Nephron progenitor cell (in vitro differentiated cells): ENCODE measurements around the gene MINDY4.
A peak's percentile ranks its signal among the peaks of the same experiment; 100 is the strongest.

Source experiments
- DNase-seq: peaks from one replicate; pipeline ENCODE4 v3.0.0; 2021
- H3K27ac Mint-ChIP-seq: 2 replicates; pipeline ENCODE4 v1.8.0; 2021; ENCODE audit warnings: mild to moderate bottlenecking, moderate library complexity, mixed read lengths
- H3K27me3 Mint-ChIP-seq: 2 replicates; pipeline ENCODE4 v1.8.0; 2021; ENCODE audit warnings: mild to moderate bottlenecking, low read depth, mixed read lengths; ENCODE audit not compliant: poor library complexity
- H3K36me3 Mint-ChIP-seq: 2 replicates; pipeline ENCODE4 v1.8.0; 2021; ENCODE audit warnings: low read depth, mixed read lengths
- H3K4me1 Mint-ChIP-seq: 2 replicates; pipeline ENCODE4 v1.8.0; 2021; ENCODE audit warnings: mixed read lengths
- H3K4me3 Mint-ChIP-seq: 2 replicates; pipeline ENCODE4 v1.8.0; 2021; ENCODE audit warnings: mild to moderate bottlenecking, moderate library complexity, mixed read lengths
- H3K9me3 Mint-ChIP-seq: 2 replicates; pipeline ENCODE4 v1.8.0; 2021; ENCODE audit warnings: mild to moderate bottlenecking, moderate library complexity, mixed read lengths
- CTCF ChIP-seq: fragments of 200-600 bp; sonication (generic); IDR thresholded peaks from 2 replicates; pipeline ENCODE4 v1.5.0; 2021; ENCODE audit warnings: antibody characterized with exemption

Gene MINDY4

GRCh38 chr7:30928254-30928872, 157.1 kb downstream of the MINDY4 start:
- no peak for TF ChIP-seq CTCF
- no peaks in the 10 kb centered on the region for H3K36me3 Mint-ChIP-seq
- H3K4me1 Mint-ChIP-seq = peaks cover 13% of the 10 kb centered on the region
- no peak for DNase-seq
- H3K4me3 Mint-ChIP-seq = no peak overlapping the region
- H3K9me3 Mint-ChIP-seq = peaks cover 9% of the 10 kb centered on the region
- H3K27ac Mint-ChIP-seq = no peak overlapping the region
- H3K27me3 Mint-ChIP-seq = peaks cover 3% of the 10 kb centered on the region

- peaks cover 8% of the 10 kb centered on the region for H3K27me3 Mint-ChIP-seq
- peaks cover 17% of the 10 kb centered on the region for H3K4me1 Mint-ChIP-seq
- H3K36me3 Mint-ChIP-seq = no peaks in the 10 kb centered on the region
- H3K4me3 Mint-ChIP-seq = no peak overlapping the region
- no peak overlapping the region for H3K27ac Mint-ChIP-seq
- TF ChIP-seq CTCF = no peak
- DNase-seq = no peak
- peaks cover 9% of the 10 kb centered on the region for H3K9me3 Mint-ChIP-seq
These were observed 158.5 kb downstream of the MINDY4 start for GRCh38 chr7:30929686-30930085.

GRCh38 chr7:30930621-30931020, 159.4 kb downstream of the MINDY4 start:
- Mint-ChIP-seq H3K27ac (no peak overlapping the region), H3K9me3 (peaks cover 9% of the 10 kb centered on the region), H3K4me3 (no peak overlapping the region), H3K4me1 (peaks cover 14% of the 10 kb centered on the region), H3K36me3 (no peaks in the 10 kb centered on the region), H3K27me3 (peaks cover 8% of the 10 kb centered on the region)
- no peak for TF ChIP-seq CTCF
- no peak for DNase-seq

DNA sequence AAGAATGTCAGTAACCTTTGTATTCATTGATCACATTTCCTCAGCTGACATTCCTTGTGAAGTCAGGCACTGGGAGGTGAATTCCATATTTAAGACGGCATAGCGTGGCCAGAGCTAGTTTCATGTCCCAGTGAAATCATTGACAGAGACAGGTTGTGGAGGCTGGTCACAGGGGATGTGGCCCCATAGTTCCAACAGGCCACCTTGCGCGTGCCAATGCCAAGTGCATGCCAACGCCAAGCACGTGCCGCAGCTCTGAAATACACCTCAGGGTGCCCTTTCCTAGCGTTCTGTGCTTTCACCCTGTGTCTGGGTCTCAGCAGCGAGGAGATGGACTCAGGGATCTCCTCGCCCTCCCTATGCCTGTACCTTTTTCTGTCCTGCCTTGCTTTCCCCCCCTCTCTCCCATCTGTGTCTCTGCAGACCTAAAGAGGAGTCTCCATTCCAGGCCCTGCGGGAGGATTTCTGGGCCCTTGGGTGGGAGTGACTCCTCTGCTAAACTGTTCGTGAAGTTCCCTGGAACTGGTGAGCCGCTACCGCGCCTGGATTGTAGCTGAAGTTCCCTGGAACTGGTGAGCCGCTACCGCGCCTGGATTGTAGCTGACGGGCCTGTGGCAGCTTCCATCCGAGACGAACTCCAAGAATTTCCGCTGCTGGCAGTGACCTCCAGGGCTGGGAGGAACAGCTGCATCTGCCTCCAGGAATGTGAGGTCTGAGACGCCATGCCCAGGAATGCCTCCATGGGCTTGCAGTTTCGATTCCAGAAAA, 160.1 kb downstream of the MINDY4 start:
- Mint-ChIP-seq H3K27ac (no peak overlapping the region), H3K4me3 (no peak overlapping the region)
- no peak for DNase-seq

DNA sequence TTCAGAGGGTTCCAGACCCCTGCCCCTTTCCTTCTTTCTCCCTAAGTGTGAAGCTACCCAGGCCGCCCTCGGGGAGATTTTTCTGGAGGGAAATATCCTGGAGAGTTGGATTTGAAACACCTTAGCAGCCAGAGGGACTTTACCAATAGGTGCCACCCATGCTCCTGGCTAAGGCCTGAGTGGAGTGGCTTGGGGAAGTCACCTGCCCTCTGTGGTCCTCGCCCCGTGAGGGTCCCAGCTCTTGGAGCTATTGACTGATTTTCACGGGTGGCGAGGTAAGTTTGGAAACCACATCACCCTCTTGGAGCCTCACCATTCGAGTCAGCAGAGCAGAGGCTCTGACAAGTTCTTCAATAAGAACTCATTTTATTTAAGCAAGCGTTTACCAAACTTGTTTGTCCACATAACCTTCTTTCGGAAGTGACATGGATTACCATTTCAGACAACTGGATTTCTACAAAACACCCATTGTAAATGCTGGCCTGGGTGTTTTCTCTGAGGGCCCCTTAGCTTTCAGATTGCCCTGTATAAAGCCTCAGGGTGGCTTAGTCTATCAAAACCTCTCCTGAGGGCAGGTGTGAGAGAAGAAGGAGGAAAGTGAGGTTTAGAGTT, 160.8 kb downstream of the MINDY4 start:
- no peak for DNase-seq
- Mint-ChIP-seq H3K4me3 (no peak overlapping the region), H3K36me3 (no peaks in the 10 kb centered on the region), H3K4me1 (peaks cover 14% of the 10 kb centered on the region), H3K27me3 (peaks cover 11% of the 10 kb centered on the region), H3K9me3 (peaks cover 9% of the 10 kb centered on the region), H3K27ac (peak overlapping the region; percentile 17)
- no peak for TF ChIP-seq CTCF

More for the DNA sequence above, 160.1 kb downstream of the MINDY4 start:
- Mint-ChIP-seq H3K4me1 (peaks cover 14% of the 10 kb centered on the region), H3K36me3 (no peaks in the 10 kb centered on the region), H3K9me3 (peaks cover 9% of the 10 kb centered on the region), H3K27me3 (peaks cover 8% of the 10 kb centered on the region)
- TF ChIP-seq CTCF = no peak
